Endothelial cell of umbilical vein (primary cell): Measurements from ENCODE around the gene SRGAP1. TPM values are rescaled to one million over a fixed set of nuclear protein-coding genes. Genes with fewer than 3 reads are reported as not detected.

Experiments
- BruUV-seq: library from RNA; stranded (reverse); fragments of 400-500 nt; replicated peaks from 2 replicates; lab custom pipeline; 2021; lab: Mats Ljungman, UMichigan
- CTCF ChIA-PET: fragments of 300-600, 350-600 bp; sonication (Branson Sonifier 250); formaldehyde crosslinking; loops from one replicate; lab custom pipeline; 2021; ENCODE audit warnings: antibody characterized with exemption, inconsistent platforms; lab: Charles Lee
- POLR2A ChIA-PET: fragments of 300-600, 350-600 bp; sonication (Branson Sonifier 250); formaldehyde crosslinking; loops from one replicate; lab custom pipeline; 2021; ENCODE audit warnings: antibody characterized with exemption, inconsistent platforms; lab: Charles Lee
- DNase-seq: peaks from one replicate; pipeline ENCODE4 v3.0.0-alpha.2; 2011; ENCODE audit warnings: low read depth, low spot score
- FAIRE-seq: peaks from 2 replicates; lab custom pipeline; 2011; peaks lifted over from hg19 to GRCh38; lab: Jason Lieb, UNC
- H2AFZ ChIP-seq: 2 replicates; pipeline ENCODE4 v1.6.0; 2012; ENCODE audit warnings: low read depth, low read length, control low read depth, inconsistent platforms
- H3K27ac ChIP-seq: 2 replicates; pipeline ENCODE4 v1.5.1; 2011; ENCODE audit warnings: low read depth, mild to moderate bottlenecking, control low read depth, low read length, moderate library complexity; ENCODE audit not compliant: insufficient read depth
- H3K27me3 ChIP-seq, 2 experiments: 2 replicates each; pipeline versions ENCODE4 v1.6.0 to v1.6.1; 2011; ENCODE audit warnings: low read length in 2 of 2, mixed read lengths in 1 of 2; ENCODE audit not compliant: control insufficient read depth in 2 of 2, insufficient read depth in 2 of 2
- H3K36me3 ChIP-seq, 2 experiments: 2 replicates in 1 of 2; 3 replicates in 1 of 2; pipeline ENCODE4 v1.5.1; 2011; ENCODE audit warnings: low read length in 2 of 2, mild to moderate bottlenecking in 1 of 2, moderate library complexity in 1 of 2; ENCODE audit not compliant: control insufficient read depth in 2 of 2, insufficient read depth in 2 of 2; ENCODE audit errors: extremely low read depth in 1 of 2
- H3K4me1 ChIP-seq: 3 replicates; pipeline ENCODE4 v1.5.1; 2011; ENCODE audit warnings: mild to moderate bottlenecking, low read length; ENCODE audit not compliant: control insufficient read depth, insufficient read depth; ENCODE audit errors: extremely low read depth
- H3K4me2 ChIP-seq: 2 replicates; pipeline ENCODE4 v1.6.1; 2011; ENCODE audit warnings: low read length, control low read depth, mixed read lengths; ENCODE audit not compliant: insufficient read depth
- H3K4me3 ChIP-seq, 3 experiments: fragments of 200-600 bp in 1 of 3; sonication (generic), shearing (Covaris generic) in 1 of 3; replicated peaks in 1 of 3; 2 replicates each; pipeline ENCODE4 v1.5.1; 2011 to 2016; ENCODE audit warnings: control low read depth in 3 of 3, low read length in 3 of 3, mild to moderate bottlenecking in 2 of 3, inconsistent platforms in 1 of 3, low read depth in 1 of 3, moderate library complexity in 1 of 3; ENCODE audit not compliant: insufficient read depth in 1 of 3
- H3K79me2 ChIP-seq: 2 replicates; pipeline ENCODE4 v1.6.0; 2012; ENCODE audit warnings: low read length, inconsistent platforms; ENCODE audit not compliant: control insufficient read depth, insufficient read depth
- H3K9ac ChIP-seq: replicated peaks from 2 replicates; pipeline ENCODE3; 2011; ENCODE audit warnings: low read length, control low read depth; ENCODE audit not compliant: insufficient read depth; ENCODE audit errors: extremely low read depth
- H3K9me1 ChIP-seq: replicated peaks from 3 replicates; pipeline ENCODE4 v1.6.0; 2011; ENCODE audit warnings: mild to moderate bottlenecking, low read length; ENCODE audit not compliant: control insufficient read depth, insufficient read depth; ENCODE audit errors: extremely low read depth
- H3K9me3 ChIP-seq: replicated peaks from 2 replicates; pipeline ENCODE4 v1.5.1; 2012; ENCODE audit warnings: low read length, inconsistent platforms; ENCODE audit not compliant: control insufficient read depth, insufficient read depth
- H4K20me1 ChIP-seq: replicated peaks from 2 replicates; pipeline ENCODE3; 2011; ENCODE audit warnings: mild to moderate bottlenecking, low read length; ENCODE audit not compliant: control insufficient read depth, insufficient read depth; ENCODE audit errors: extremely low read depth
- EZH2 ChIP-seq: IDR thresholded peaks from 2 replicates; pipeline ENCODE4 v1.6.1; 2012; ENCODE audit warnings: borderline replicate concordance, low read depth, mild to moderate bottlenecking, moderate library complexity, low read length, inconsistent platforms; ENCODE audit not compliant: severe bottlenecking
- FOS ChIP-seq: IDR thresholded peaks from 2 replicates; pipeline ENCODE4 v1.6.1; 2011; ENCODE audit warnings: mild to moderate bottlenecking, low read length, moderate library complexity, borderline replicate concordance; ENCODE audit not compliant: insufficient read depth
- GATA2 ChIP-seq: IDR thresholded peaks from 2 replicates; pipeline ENCODE4 v1.7.0; 2011; ENCODE audit warnings: low read depth, mild to moderate bottlenecking, moderate library complexity, mixed read lengths, low read length; ENCODE audit not compliant: insufficient read length, insufficient read depth
- JUN ChIP-seq: IDR thresholded peaks from 2 replicates; pipeline ENCODE4 v1.6.1; 2011; ENCODE audit warnings: borderline replicate concordance, low read depth; ENCODE audit not compliant: insufficient read length, insufficient read depth
- MYC ChIP-seq: IDR thresholded peaks from one replicate; pipeline ENCODE4 v1.6.1; 2011; ENCODE audit warnings: mild to moderate bottlenecking, low read depth, low read length
- POLR2A ChIP-seq: IDR thresholded peaks from 2 replicates; pipeline ENCODE4 v1.6.1; 2012; ENCODE audit warnings: low read depth, mild to moderate bottlenecking, control low read depth, low read length
- POLR2AphosphoS5 ChIP-seq: IDR thresholded peaks from 2 replicates; pipeline ENCODE4 v1.6.1; 2012; ENCODE audit warnings: low read depth, mild to moderate bottlenecking, control low read depth, low read length, moderate library complexity; ENCODE audit not compliant: insufficient read depth
- dilution Hi-C: fragments of 300-500 bp; cut with MboI; formaldehyde crosslinking; loops from one replicate; pipeline ENCODE4 v1.15.0; 2019; ENCODE audit warnings: low sequenced_read_pairs; ENCODE audit not compliant: extremely low pct_ligation_motif_present
- intact Hi-C: fragments of 100-400 bp; cut with micrococcal nuclease; formaldehyde crosslinking; loops from one replicate; pipeline ENCODE4 v1.10.0; 2022
- polyA plus RNA-seq, 4 experiments: library from polyadenylated mRNA; depleted of rRNA in 3 of 4; stranded (reverse) in 3 of 4; unstranded in 1 of 4; fragments of >200 nt; gene quantifications; 2 replicates each; pipeline versions ENCODE4 v1.2.1 to v1.2.3, GENCODE V29; 2011 to 2012; ENCODE audit warnings: missing spikeins in 1 of 4
- total RNA-seq: library from RNA; stranded (reverse); gene quantifications from 2 replicates; pipeline ENCODE4 v1.2.3, GENCODE V29; 2021
- TF ChIP-seq, protein P1 (sequence below), 2 donors: IDR thresholded peaks; 1 replicate in 1 of 2; 2 replicates in 1 of 2; pipeline ENCODE4 v1.5.1; 2011; ENCODE audit warnings: low read length in 2 of 2, mild to moderate bottlenecking in 2 of 2, moderate library complexity in 2 of 2, control low read depth in 1 of 2, inconsistent platforms in 1 of 2, low read depth in 1 of 2; ENCODE audit not compliant: insufficient read depth in 1 of 2; ENCODE audit errors: extremely low read depth in 1 of 2
- TF ChIP-seq, protein P2 (sequence below): IDR thresholded peaks from 2 replicates; pipeline ENCODE4 v1.6.1; 2011; ENCODE audit not compliant: insufficient read depth, insufficient read length

SRGAP1 gene
- total and polyA plus RNA-seq, 2 donors (not counting 3 experiments of a cell fraction or from before 2014, with no cell fraction given): 4.9 to 16.3 TPM

DNA sequence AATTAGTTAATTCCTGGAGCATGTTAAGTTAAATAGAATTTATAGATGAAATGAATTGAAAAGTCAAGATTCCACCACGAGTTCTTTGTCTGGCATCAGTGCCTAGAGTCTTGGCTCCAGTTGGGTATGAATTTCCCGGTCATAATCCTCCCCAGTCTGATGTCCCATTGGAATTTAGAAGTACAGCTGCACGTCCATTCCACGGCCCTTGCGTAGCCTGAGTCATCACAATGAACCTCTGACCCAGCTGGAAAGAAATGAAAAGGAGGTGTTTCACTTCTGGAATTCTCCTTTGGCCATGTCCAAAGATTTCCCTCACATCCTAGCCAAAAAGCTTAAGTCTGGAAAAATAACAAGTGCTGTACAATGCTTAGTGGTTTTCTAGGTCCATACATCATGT, 254.9 kb downstream of the SRGAP1 start:
- Histone ChIP-seq H3K9ac (no peak overlapping the region), H3K79me2 (no peaks in the 10 kb centered on the region), H3K9me1 (no peaks in the 10 kb centered on the region), H3K36me3 (no peaks in the 10 kb centered on the region), H3K9me3 (no peaks in the 10 kb centered on the region), H3K27me3 (no peaks in the 10 kb centered on the region), H4K20me1 (no peaks in the 10 kb centered on the region), H3K27ac (no peak overlapping the region), H3K4me3 (no peak overlapping the region), H2AFZ (no peak overlapping the region), H3K4me1 (no peaks in the 10 kb centered on the region), H3K4me2 (no peak overlapping the region)
- POLR2A ChIA-PET: no interaction called here
- dilution Hi-C loops: no loop called here
- peak; percentile 70 for DNase-seq
- BruUV-seq: no TSS peak
- CTCF ChIA-PET: interaction anchor here (1.0 to 1.7 kb wide), 3 partner anchors 8 to 255 kb away, joined by 4 to 5 read pairs (median 4); partner anchors contain the start of gene SRGAP1
- TF ChIP-seq, protein P1, sequence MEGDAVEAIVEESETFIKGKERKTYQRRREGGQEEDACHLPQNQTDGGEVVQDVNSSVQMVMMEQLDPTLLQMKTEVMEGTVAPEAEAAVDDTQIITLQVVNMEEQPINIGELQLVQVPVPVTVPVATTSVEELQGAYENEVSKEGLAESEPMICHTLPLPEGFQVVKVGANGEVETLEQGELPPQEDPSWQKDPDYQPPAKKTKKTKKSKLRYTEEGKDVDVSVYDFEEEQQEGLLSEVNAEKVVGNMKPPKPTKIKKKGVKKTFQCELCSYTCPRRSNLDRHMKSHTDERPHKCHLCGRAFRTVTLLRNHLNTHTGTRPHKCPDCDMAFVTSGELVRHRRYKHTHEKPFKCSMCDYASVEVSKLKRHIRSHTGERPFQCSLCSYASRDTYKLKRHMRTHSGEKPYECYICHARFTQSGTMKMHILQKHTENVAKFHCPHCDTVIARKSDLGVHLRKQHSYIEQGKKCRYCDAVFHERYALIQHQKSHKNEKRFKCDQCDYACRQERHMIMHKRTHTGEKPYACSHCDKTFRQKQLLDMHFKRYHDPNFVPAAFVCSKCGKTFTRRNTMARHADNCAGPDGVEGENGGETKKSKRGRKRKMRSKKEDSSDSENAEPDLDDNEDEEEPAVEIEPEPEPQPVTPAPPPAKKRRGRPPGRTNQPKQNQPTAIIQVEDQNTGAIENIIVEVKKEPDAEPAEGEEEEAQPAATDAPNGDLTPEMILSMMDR (IDR thresholded peaks at IDR 0.05; ENCODE audit: extremely low read depth in 1 of 2, insufficient read depth in 1 of 2, low read depth in 1 of 2, low read length in 2 of 2): no peak
- TF ChIP-seq JUN: peak; percentile 1
- intact Hi-C loops: loop anchor here (1.0 to 5.0 kb wide), 2 partner anchors 63 to 255 kb away; partner anchors contain the start of gene SRGAP1
- no peak for FAIRE-seq

DNA sequence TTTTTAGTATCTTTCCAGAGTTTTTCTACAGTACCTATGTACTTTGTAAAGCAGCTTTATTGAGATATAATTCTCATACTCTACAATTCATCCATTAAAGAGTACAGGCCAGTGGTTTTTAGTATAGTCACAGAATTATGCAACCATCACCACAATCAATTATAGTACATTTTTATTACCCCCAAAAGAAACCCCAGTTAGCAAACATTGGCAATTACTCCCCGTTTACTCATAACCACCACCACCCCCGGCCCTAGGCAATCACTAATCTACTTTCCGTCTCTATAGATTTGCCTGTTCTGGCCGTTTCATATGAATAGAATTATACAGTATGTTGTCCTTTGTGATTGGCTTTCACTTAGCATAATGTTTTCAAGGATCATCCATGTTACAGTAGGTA, 257.8 kb downstream of the SRGAP1 start:
- Histone ChIP-seq H4K20me1 (no peaks in the 10 kb centered on the region), H3K4me3 (no peak overlapping the region), H3K9me1 (no peaks in the 10 kb centered on the region), H3K9me3 (no peaks in the 10 kb centered on the region), H3K9ac (no peak overlapping the region), H3K27ac (no peak overlapping the region), H3K4me1 (no peaks in the 10 kb centered on the region), H2AFZ (no peak overlapping the region), H3K79me2 (no peaks in the 10 kb centered on the region), H3K36me3 (no peaks in the 10 kb centered on the region), H3K4me2 (no peak overlapping the region), H3K27me3 (no peaks in the 10 kb centered on the region)
- dilution Hi-C loops: no loop called here
- TF ChIP-seq GATA2: no peak
- TF ChIP-seq MYC: no peak
- no peak for TF ChIP-seq EZH2
- TF ChIP-seq JUN: no peak
- TF ChIP-seq, protein P1 (IDR thresholded peaks at IDR 0.05; ENCODE audit: extremely low read depth in 1 of 2, insufficient read depth in 1 of 2, low read depth in 1 of 2, low read length in 2 of 2): no peak
- no peak for TF ChIP-seq POLR2A
- no peak for TF ChIP-seq POLR2AphosphoS5
- TF ChIP-seq, protein P2, sequence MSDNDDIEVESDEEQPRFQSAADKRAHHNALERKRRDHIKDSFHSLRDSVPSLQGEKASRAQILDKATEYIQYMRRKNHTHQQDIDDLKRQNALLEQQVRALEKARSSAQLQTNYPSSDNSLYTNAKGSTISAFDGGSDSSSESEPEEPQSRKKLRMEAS: no peak
- no peak for TF ChIP-seq FOS
- DNase-seq: no peak
- intact Hi-C loops: no loop called here
- no TSS peak for BruUV-seq
- POLR2A ChIA-PET: no interaction called here
- FAIRE-seq: no peak
- CTCF ChIA-PET: interaction anchor here (2.5 kb wide), 1 partner anchor 258 kb away, joined by 6 read pairs; the partner anchor contains the start of gene SRGAP1
